HEK293T (cell line): ENCODE results near the gene TRERF1.

Experiments
- ELF4 ChIP-seq: fragments of 450-650 bp; IDR thresholded peaks from 2 replicates; pipeline ENCODE4 v1.6.1; 2017; ENCODE audit warnings: antibody characterized with exemption
- FOXA1 ChIP-seq: fragments of 450-650 bp; IDR thresholded peaks from 2 replicates; pipeline ENCODE4 v1.6.1; 2016; ENCODE audit warnings: mild to moderate bottlenecking
- FOXK2 ChIP-seq: fragments of 450-650 bp; IDR thresholded peaks from 2 replicates; pipeline ENCODE4 v1.6.1; 2016; ENCODE audit warnings: mild to moderate bottlenecking
- FOXM1 ChIP-seq: fragments of 450-650 bp; IDR thresholded peaks from 2 replicates; pipeline ENCODE4 v1.6.1; 2017; ENCODE audit warnings: mild to moderate bottlenecking, borderline replicate concordance
- L3MBTL2 ChIP-seq: fragments of 450-650 bp; conservative IDR thresholded peaks from 2 replicates; pipeline ENCODE4 v1.6.1; 2016; ENCODE audit warnings: mild to moderate bottlenecking
- LEF1 ChIP-seq: fragments of 450-650 bp; IDR thresholded peaks from 2 replicates; pipeline ENCODE4 v1.6.1; 2017; ENCODE audit warnings: mild to moderate bottlenecking, borderline replicate concordance
- NFRKB ChIP-seq: fragments of 450-650 bp; IDR thresholded peaks from 2 replicates; pipeline ENCODE4 v1.6.1; 2016; ENCODE audit warnings: mild to moderate bottlenecking, moderate library complexity
- SP1 ChIP-seq: fragments of 450-650 bp; IDR thresholded peaks from 2 replicates; pipeline ENCODE4 v1.6.1; 2017
- TF ChIP-seq, protein P1 (sequence below): fragments of 450-650 bp; IDR thresholded peaks from 2 replicates; pipeline ENCODE4 v1.6.1; 2016

GRCh38 chr6:42296614-42297013 lies 155.1 kb downstream of the TRERF1 start:
- TF ChIP-seq SP1 (no peak), FOXM1 (no peak), FOXA1 (no peak), LEF1 (no peak), NFRKB (no peak), FOXK2 (no peak), ELF4 (no peak), L3MBTL2 (no peak)
- TF ChIP-seq, protein P1, sequence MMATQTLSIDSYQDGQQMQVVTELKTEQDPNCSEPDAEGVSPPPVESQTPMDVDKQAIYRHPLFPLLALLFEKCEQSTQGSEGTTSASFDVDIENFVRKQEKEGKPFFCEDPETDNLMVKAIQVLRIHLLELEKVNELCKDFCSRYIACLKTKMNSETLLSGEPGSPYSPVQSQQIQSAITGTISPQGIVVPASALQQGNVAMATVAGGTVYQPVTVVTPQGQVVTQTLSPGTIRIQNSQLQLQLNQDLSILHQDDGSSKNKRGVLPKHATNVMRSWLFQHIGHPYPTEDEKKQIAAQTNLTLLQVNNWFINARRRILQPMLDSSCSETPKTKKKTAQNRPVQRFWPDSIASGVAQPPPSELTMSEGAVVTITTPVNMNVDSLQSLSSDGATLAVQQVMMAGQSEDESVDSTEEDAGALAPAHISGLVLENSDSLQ, result no peak
